Measurements from ENCODE around the gene NUDT8. TPM values are rescaled to one million over a fixed set of nuclear protein-coding genes. Genes with fewer than 3 reads are reported as not detected.
"Not testable (repeated sequence)": the region's sequence is repeated elsewhere in the genome, so short reads cannot be mapped to it uniquely, and the experiment has no call there.

The NUDT8 gene
- total RNA-seq, 2 experiments from 2014 or later = 18.6 to 20.1 TPM

DNA sequence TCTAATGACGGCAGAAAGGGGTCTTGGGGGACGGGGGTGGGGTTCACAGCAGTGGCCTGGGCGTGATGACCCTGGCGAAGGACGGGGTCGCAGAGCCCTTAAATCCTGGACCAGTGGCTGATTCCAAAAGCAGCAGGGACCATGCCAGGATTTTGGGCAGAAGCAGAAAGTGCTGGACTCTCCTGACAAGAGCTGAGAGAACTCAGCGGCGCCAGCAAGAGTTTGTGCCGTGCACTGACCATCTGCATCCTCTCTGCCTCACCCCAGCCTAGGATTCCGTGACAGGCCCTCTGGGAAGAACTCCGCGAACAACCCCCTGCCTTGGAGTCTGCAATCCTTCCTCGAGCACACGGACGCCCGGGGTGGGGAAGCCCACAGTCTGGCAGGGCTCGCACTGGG lies 23.6 kb downstream of the NUDT8 start:
- Mint-ChIP-seq H3K36me3 (ENCODE audit: low read depth) (peaks cover 24% of the 10 kb centered on the region), H3K27ac (peak overlapping the region; percentile 91), H3K4me3 (peak overlapping the region; percentile 80), H3K4me1 (ENCODE audit: low read depth) (peaks cover 25% of the 10 kb centered on the region), H3K9me3 (ENCODE audit: insufficient read depth) (no peaks in the 10 kb centered on the region), H3K27me3 (ENCODE audit: low read depth) (peaks cover 10% of the 10 kb centered on the region)
- ATAC-seq (no peak), DNase-seq (no peak)
- ChIA-PET POLR2A (no interaction called here), CTCF (interaction anchor here (1.0 kb wide), 1 partner anchor 23 kb away, joined by 4 read pairs; the partner anchor contains the start of gene GSTP1)

DNA sequence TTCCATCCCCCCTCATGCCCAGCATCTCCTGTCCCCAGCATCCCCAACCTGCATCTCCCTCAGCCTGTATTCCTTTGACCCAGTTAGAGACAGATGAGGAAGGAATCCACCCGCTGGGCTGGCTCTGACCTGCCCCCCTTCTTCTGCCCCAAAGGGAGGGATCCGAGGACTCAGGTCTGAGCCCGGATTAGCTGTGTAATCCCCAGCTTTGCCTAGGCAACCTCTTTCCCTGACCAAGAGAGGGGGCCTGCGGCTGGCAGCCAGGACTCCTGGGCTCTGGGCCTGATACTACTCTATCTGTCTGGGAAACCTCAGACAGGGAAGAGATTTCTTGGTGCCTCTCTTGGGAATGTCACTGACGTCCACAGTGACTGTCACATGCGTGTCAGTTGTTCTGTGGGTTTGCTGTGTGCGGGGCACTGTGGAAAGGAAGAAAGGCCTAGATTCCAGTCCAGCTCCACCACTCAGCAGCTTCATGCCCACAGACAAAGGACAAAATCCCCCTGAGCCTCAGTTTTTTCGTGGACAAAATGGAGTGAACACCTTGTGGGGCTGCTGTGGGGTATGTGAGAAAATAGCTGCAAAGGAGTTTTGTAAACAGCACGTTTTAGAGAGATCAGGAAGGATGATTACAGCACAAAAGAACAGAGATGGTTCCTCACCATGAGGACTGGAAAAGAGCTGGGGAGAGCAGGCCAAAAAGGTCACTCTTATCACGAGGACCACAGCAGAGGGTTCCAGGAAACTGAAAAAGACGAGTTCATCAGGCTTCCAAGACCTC lies 24.3 kb downstream of the NUDT8 start:
- H3K27ac Mint-ChIP-seq = peak overlapping the region; percentile 58
- no peaks in the 10 kb centered on the region for H3K9me3 Mint-ChIP-seq (ENCODE audit: insufficient read depth)
- ChIA-PET POLR2A (no interaction called here), CTCF (interaction anchor here (1.0 kb wide), 1 partner anchor 22 kb away, joined by 4 read pairs; the partner anchor contains the start of gene GSTP1)
- ATAC-seq = no peak
- DNase-seq = no peak
- peaks cover 32% of the 10 kb centered on the region for H3K4me1 Mint-ChIP-seq (ENCODE audit: low read depth)
- H3K36me3 Mint-ChIP-seq (ENCODE audit: low read depth) = peaks cover 20% of the 10 kb centered on the region
- H3K4me3 Mint-ChIP-seq = peak overlapping the region; percentile 41
- H3K27me3 Mint-ChIP-seq (ENCODE audit: low read depth) = peaks cover 14% of the 10 kb centered on the region

DNA sequence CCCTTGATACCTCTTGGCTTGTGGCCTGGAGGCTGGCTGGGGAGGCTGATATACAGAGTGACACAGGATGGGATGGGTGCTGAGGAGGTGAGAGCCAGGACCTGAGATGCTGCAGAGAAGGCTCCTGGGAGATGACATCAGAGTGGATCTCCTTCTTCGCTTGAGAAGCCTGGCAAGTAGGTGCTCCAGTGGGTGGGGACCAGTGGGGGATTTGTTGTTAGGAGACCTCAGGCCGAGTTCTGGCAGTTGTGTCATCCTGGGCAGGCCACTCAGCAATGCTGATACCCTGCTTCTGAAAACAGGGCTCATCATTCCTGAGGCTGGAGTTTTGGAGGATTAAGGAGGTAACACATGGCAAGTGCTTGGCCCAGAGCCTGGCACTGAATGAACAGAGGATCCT lies 24.9 kb downstream of the NUDT8 start:
- H3K36me3 Mint-ChIP-seq (ENCODE audit: low read depth) = peaks cover 16% of the 10 kb centered on the region
- H3K27me3 Mint-ChIP-seq (ENCODE audit: low read depth) = peaks cover 20% of the 10 kb centered on the region
- peaks cover 38% of the 10 kb centered on the region for H3K4me1 Mint-ChIP-seq (ENCODE audit: low read depth)
- DNase-seq (no peak), ATAC-seq (no peak)
- H3K9me3 Mint-ChIP-seq (ENCODE audit: insufficient read depth) = no peaks in the 10 kb centered on the region
- POLR2A ChIA-PET = no interaction called here
- CTCF ChIA-PET = interaction anchor here (0.9 kb wide), 1 partner anchor 21 kb away, joined by 3 read pairs; the partner anchor contains the start of gene GSTP1
- no peak overlapping the region for H3K4me3 Mint-ChIP-seq
- H3K27ac Mint-ChIP-seq = no peak overlapping the region

DNA sequence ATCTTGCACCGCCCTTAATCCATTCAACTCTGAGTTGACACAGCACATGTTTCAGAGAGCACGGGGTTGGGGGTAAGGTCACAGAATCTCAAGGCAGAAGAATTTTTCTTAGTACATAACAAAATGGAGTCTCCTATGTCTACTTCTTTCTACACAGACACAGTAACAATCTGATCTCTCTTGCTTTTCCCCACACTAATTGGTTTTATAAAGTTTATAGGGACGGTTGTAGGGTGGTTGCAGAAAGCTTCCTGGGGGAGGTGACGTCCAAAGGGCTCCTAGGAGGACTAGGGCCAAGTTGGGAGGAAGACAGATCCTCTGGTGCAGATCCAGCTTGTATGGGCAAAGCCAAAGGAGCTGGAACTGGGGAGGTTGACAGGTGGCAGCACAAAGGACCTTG lies 25.6 kb downstream of the NUDT8 start:
- DNase-seq; ATAC-seq; H3K27ac Mint-ChIP-seq; H3K4me3 Mint-ChIP-seq; POLR2A ChIA-PET; H3K9me3 Mint-ChIP-seq (ENCODE audit: insufficient read depth): not testable (repeated sequence)
- peaks cover 10% of the 10 kb centered on the region for H3K36me3 Mint-ChIP-seq (ENCODE audit: low read depth)
- H3K27me3 Mint-ChIP-seq (ENCODE audit: low read depth) = peaks cover 20% of the 10 kb centered on the region
- H3K4me1 Mint-ChIP-seq (ENCODE audit: low read depth) = peaks cover 44% of the 10 kb centered on the region
- CTCF ChIA-PET = interaction anchor here (0.8 to 0.9 kb wide), 2 partner anchors 10 to 20 kb away, joined by 3 read pairs; partner anchors contain the start of gene GSTP1

- Mint-ChIP-seq H3K36me3 (ENCODE audit: low read depth) (no peaks in the 10 kb centered on the region), H3K27ac (no peak overlapping the region), H3K4me3 (no peak overlapping the region), H3K27me3 (ENCODE audit: low read depth) (peaks cover 20% of the 10 kb centered on the region), H3K4me1 (ENCODE audit: low read depth) (peaks cover 29% of the 10 kb centered on the region), H3K9me3 (ENCODE audit: insufficient read depth) (peaks cover 8% of the 10 kb centered on the region)
- CTCF ChIA-PET = interaction anchor here (0.6 kb wide), 1 partner anchor 113 kb away, joined by 3 read pairs; no protein-coding TSS in a partner anchor
- ATAC-seq = no peak
- POLR2A ChIA-PET = no interaction called here
- DNase-seq = no peak
Measured at GRCh38 chr11:67601098-67601497, 28.6 kb downstream of the NUDT8 start.

DNA sequence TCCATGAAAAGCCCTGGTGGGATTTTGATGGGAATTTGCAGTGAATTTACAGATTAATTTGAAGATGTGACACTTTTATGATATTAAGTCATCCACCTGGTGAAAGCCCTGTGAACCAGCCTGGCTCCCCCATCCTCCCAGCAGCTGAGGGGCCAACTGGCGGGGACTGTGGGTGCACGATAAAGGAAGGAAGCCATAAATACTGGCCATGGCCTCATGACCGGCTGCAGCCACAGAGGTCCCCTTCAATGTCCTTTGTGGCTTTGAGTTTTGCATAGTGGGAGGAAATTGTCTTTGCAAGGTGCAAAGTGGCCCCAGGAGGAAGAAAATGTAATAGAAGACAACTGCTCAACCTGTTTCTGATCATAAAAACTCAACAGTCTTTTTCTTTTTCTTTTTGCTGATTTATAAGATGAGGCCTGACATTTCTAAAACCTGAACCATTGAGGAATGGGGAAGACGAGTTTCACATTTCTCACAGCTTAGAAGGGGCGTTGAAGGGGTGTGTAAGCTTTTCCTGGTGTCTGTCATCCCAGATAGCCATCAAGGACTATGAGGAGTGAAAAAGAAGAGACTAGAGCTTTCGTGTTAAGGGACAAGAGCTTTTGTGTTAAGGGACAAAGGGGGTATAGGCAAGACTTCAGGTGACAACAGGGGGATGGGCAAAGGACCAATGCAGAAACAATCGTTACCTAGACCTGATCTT lies 29.3 kb downstream of the NUDT8 start:
- H3K9me3 Mint-ChIP-seq (ENCODE audit: insufficient read depth) = peaks cover 8% of the 10 kb centered on the region
- H3K36me3 Mint-ChIP-seq (ENCODE audit: low read depth) = no peaks in the 10 kb centered on the region
- ATAC-seq = peak; percentile 44
- ChIA-PET POLR2A (no interaction called here), CTCF (interaction anchor here (0.9 kb wide), 1 partner anchor 17 kb away, joined by 3 read pairs; the partner anchor contains the start of gene GSTP1)
- H3K4me1 Mint-ChIP-seq (ENCODE audit: low read depth) = peaks cover 25% of the 10 kb centered on the region
- DNase-seq = no peak
- H3K27me3 Mint-ChIP-seq (ENCODE audit: low read depth) = peaks cover 20% of the 10 kb centered on the region
- H3K4me3 Mint-ChIP-seq = peak overlapping the region; percentile 2
- H3K27ac Mint-ChIP-seq = peak overlapping the region; percentile 11

- ChIA-PET POLR2A (no interaction called here), CTCF (no interaction called here)
- H3K9me3 Mint-ChIP-seq (ENCODE audit: insufficient read depth) = peaks cover 8% of the 10 kb centered on the region
- no peak overlapping the region for H3K4me3 Mint-ChIP-seq
- H3K27me3 Mint-ChIP-seq (ENCODE audit: low read depth) = peaks cover 17% of the 10 kb centered on the region
- no peak overlapping the region for H3K27ac Mint-ChIP-seq
- DNase-seq (no peak), ATAC-seq (no peak)
- no peaks in the 10 kb centered on the region for H3K36me3 Mint-ChIP-seq (ENCODE audit: low read depth)
- peaks cover 25% of the 10 kb centered on the region for H3K4me1 Mint-ChIP-seq (ENCODE audit: low read depth)
Measured at GRCh38 chr11:67599149-67599548, 30.6 kb downstream of the NUDT8 start.

DNA sequence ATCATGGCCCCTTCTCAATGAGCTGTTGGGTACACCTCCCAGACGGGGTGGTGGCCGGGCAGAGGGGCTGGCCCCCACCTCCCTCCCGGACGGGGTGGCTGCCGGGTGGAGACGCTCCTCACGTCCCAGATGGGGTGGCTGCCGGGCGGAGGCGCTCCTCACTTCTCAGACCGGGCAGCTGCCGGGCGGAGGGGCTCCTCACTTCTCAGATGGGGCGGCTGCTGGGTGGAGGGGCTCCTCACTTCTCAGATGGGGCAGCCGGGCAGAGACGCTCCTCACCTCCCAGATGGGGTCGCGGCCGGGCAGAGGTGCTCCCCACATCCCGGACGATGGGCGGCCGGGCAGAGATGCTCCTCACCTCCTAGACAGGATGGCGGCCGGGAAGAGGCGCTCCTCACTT lies 31.8 kb downstream of the NUDT8 start:
- Mint-ChIP-seq H3K4me1 (ENCODE audit: low read depth) (peaks cover 25% of the 10 kb centered on the region), H3K27me3 (ENCODE audit: low read depth) (peaks cover 15% of the 10 kb centered on the region)
- H3K4me3 Mint-ChIP-seq; H3K27ac Mint-ChIP-seq; CTCF ChIA-PET; H3K36me3 Mint-ChIP-seq (ENCODE audit: low read depth); DNase-seq; H3K9me3 Mint-ChIP-seq (ENCODE audit: insufficient read depth); POLR2A ChIA-PET; ATAC-seq: not testable (repeated sequence)

DNA sequence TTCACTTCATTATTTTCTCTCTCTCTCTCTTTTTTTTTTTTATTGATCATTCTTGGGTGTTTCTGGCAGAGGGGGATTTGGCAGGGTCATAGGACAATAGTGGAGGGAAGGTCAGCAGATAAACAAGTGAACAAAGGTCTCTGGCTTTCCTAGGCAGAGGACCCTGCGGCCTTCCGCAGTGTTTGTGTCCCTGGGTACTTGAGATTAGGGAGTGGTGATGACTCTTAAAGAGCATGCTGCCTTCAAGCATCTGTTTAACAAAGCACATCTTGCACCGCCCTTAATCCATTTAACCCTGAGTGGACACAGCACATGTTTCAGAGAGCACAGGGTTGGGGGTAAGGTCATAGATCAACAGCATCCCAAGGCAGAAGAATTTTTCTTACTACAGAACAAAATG lies 32.3 kb downstream of the NUDT8 start:
- POLR2A ChIA-PET = not testable (repeated sequence)

DNA sequence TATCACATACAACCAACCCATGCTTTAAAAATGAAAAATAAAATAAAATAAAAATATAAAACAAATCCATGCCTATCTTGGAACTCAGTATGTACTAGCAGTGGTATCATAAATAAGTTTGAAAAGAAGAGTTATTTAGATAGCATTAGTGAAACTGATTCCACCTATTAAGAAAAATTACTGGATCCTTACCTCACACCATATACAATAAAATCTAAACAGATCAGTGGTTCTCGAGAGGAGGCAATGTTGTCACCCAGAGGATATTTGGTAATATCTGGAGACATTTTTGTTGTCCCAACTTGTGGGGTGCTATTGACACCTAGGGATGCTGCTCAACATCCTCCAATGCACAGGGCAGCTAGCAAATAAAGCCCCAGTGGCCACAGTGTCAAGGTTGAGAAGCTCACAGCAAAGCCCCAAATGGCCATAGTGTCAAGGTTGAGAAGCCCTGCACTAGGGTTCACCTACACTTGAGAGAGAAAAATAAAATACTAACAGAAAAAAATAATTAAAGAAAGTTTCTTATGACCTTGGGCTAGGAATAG lies 32.9 kb downstream of the NUDT8 start:
- Mint-ChIP-seq H3K27me3 (ENCODE audit: low read depth) (peaks cover 10% of the 10 kb centered on the region), H3K4me1 (ENCODE audit: low read depth) (peaks cover 25% of the 10 kb centered on the region), H3K9me3 (ENCODE audit: insufficient read depth) (peaks cover 8% of the 10 kb centered on the region), H3K27ac (no peak overlapping the region), H3K36me3 (ENCODE audit: low read depth) (no peaks in the 10 kb centered on the region), H3K4me3 (no peak overlapping the region)
- ChIA-PET CTCF (no interaction called here), POLR2A (no interaction called here)
- ATAC-seq (no peak), DNase-seq (no peak)

More for the DNA sequence above, 32.3 kb downstream of the NUDT8 start:
- DNase-seq; H3K9me3 Mint-ChIP-seq (ENCODE audit: insufficient read depth); CTCF ChIA-PET; H3K36me3 Mint-ChIP-seq (ENCODE audit: low read depth); H3K27ac Mint-ChIP-seq; ATAC-seq; H3K4me3 Mint-ChIP-seq: not testable (repeated sequence)
- H3K4me1 Mint-ChIP-seq (ENCODE audit: low read depth) = peaks cover 25% of the 10 kb centered on the region
- H3K27me3 Mint-ChIP-seq (ENCODE audit: low read depth) = peaks cover 10% of the 10 kb centered on the region

- H3K27ac Mint-ChIP-seq = no peak overlapping the region
Measured at GRCh38 chr11:67594480-67594879, 35.3 kb downstream of the NUDT8 start.

DNA sequence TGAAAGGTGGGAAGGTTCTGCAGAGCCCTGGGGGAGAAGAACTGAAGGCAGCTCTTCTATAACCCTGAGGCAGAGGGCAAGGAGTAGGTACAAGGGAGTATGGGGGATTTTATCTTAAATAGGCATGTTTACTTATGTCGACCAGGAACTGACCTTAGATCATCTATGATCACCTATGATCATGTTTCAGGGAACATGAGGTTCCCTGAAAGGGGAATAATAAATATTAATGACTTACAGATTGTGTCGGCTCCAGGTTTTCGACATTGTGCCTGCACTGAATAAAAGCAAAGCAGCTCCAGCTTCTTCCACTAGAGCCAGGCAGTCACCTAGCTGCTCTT lies 36.2 kb downstream of the NUDT8 start:
- CTCF ChIA-PET = no interaction called here

More at GRCh38 chr11:67594480-67594879, 35.3 kb downstream of the NUDT8 start:
- H3K9me3 Mint-ChIP-seq (ENCODE audit: insufficient read depth) = peaks cover 8% of the 10 kb centered on the region
- H3K36me3 Mint-ChIP-seq (ENCODE audit: low read depth) = no peaks in the 10 kb centered on the region
- H3K4me3 Mint-ChIP-seq = no peak overlapping the region
- POLR2A ChIA-PET = no interaction called here
- peaks cover 5% of the 10 kb centered on the region for H3K4me1 Mint-ChIP-seq (ENCODE audit: low read depth)
- H3K27me3 Mint-ChIP-seq (ENCODE audit: low read depth) = no peaks in the 10 kb centered on the region
- CTCF ChIA-PET = no interaction called here
- ATAC-seq (no peak), DNase-seq (no peak)

More for the DNA sequence above, 36.2 kb downstream of the NUDT8 start:
- Mint-ChIP-seq H3K4me1 (ENCODE audit: low read depth) (no peaks in the 10 kb centered on the region), H3K27me3 (ENCODE audit: low read depth) (no peaks in the 10 kb centered on the region), H3K4me3 (no peak overlapping the region), H3K27ac (no peak overlapping the region), H3K36me3 (ENCODE audit: low read depth) (no peaks in the 10 kb centered on the region), H3K9me3 (ENCODE audit: insufficient read depth) (peaks cover 5% of the 10 kb centered on the region)
- POLR2A ChIA-PET = no interaction called here
- ATAC-seq = no peak
- DNase-seq = no peak
